T-helper 1 cell treated with Interleukin-12 subunit alpha and Interleukin-12 subunit beta and Interleukin-4 antibody, amounts not matched to agents 30 ng/mL and 1 ng/mL, for 36 hours (primary cell): ENCODE results near the gene HRC. TPM values are rescaled to one million over a fixed set of nuclear protein-coding genes. Genes with fewer than 3 reads are reported as not detected.

Source experiments
- total RNA-seq: library from RNA; stranded (reverse); gene quantifications from 2 replicates; pipeline ENCODE4 v1.2.3, GENCODE V29; 2022

The HRC gene
- total RNA-seq, 1 donor from 2014 or later: not detected

Other genes starting within 250 kb of the HRC start
- gene DHDH, start 221.7 kb downstream of the HRC start, total RNA-seq: 0.34 TPM in 1 of 2 replicates, not detected in the other
- gene BAX, start 200.5 kb downstream of the HRC start, total RNA-seq: 376 and 407 TPM in 2 replicates
- gene FTL, start 190.1 kb downstream of the HRC start, total RNA-seq: 1,064 and 1,113 TPM in 2 replicates
- 67.8 and 76.2 TPM in 2 replicates for gene GYS1, start 162.1 kb downstream of the HRC start, total RNA-seq
- gene RUVBL2, start 161.5 kb downstream of the HRC start, total RNA-seq: 87.7 and 96.1 TPM in 2 replicates
- gene LHB, start 138.3 kb downstream of the HRC start, total RNA-seq: not detected in 2 replicates
- not detected in 2 replicates for gene CGB3, start 131.1 kb downstream of the HRC start, total RNA-seq
- gene CGB2, start 123.5 kb downstream of the HRC start, total RNA-seq: not detected in 2 replicates
- gene CGB1, start 118.5 kb downstream of the HRC start, total RNA-seq: not detected in 2 replicates
- not detected in 2 replicates for gene CGB5, start 111.5 kb downstream of the HRC start, total RNA-seq
- gene CGB8, start 106.3 kb downstream of the HRC start, total RNA-seq: not detected in 2 replicates
- gene CGB7, start 97.6 kb downstream of the HRC start, total RNA-seq: not detected in 2 replicates
- gene NTF4, start 90.6 kb downstream of the HRC start, total RNA-seq: not detected in 2 replicates
- gene KCNA7, start 82.7 kb downstream of the HRC start, total RNA-seq: 0.07 TPM in 1 of 2 replicates, not detected in the other
- 233 and 234 TPM in 2 replicates for gene SNRNP70, start 69.9 kb downstream of the HRC start, total RNA-seq
- gene LIN7B, start 41.0 kb downstream of the HRC start, total RNA-seq: 2.1 and 3.4 TPM in 2 replicates
- 0.98 and 1.1 TPM in 2 replicates for gene C19orf73, start 36.3 kb downstream of the HRC start, total RNA-seq
- gene PPFIA3, start 35.9 kb downstream of the HRC start, total RNA-seq: 3.3 and 3.5 TPM in 2 replicates
- gene TRPM4, start 2.4 kb upstream of the HRC start, total RNA-seq: 0.54 and 1.0 TPM in 2 replicates
- gene SLC6A16, start 169.8 kb upstream of the HRC start, total RNA-seq: 5.6 and 5.8 TPM in 2 replicates
- gene CD37, start 180.0 kb upstream of the HRC start, total RNA-seq: 229 and 231 TPM in 2 replicates
- not detected in 2 replicates for gene TEAD2, start 207.0 kb upstream of the HRC start, total RNA-seq
- not detected in 2 replicates for gene DKKL1, start 208.5 kb upstream of the HRC start, total RNA-seq
- gene KASH5, start 232.9 kb upstream of the HRC start, total RNA-seq: not detected in 2 replicates